Measurements from ENCODE around the gene OR5H1.
"Not testable (repeated sequence)": the region's sequence is repeated elsewhere in the genome, so short reads cannot be mapped to it uniquely, and the experiment has no call there.

The OR5H1 gene

GRCh38 chr3:98130421-98130820 is at the start of gene OR5H1:
TSS of gene OR5H1 (plus strand) at chr3:98130721. CDS start at chr3:98132698, 1,977 bp downstream.
- DNase-seq (ENCODE audit: low spot score), result no peak

DNA sequence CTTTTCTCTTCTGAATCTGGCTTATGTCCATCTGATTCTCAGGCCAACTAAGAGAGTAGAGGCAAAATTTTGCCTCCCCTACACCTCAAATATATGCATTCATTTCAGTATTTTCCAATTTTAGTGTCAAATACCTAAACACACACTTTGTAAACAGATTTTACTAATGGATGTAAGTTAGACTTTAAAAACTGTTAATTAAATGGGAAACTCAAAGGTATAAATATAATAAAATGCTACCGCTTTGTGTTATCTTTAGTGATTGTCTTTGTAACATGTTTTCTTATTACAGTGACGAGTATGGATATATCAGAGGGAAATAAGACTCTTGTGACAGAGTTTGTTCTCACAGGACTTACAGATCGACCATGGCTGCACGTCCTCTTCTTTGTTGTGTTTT is 43.6 kb upstream of the OR5H1 start, which contains the start of gene OR5AC2:
Gene OR5AC2, plus strand, starts transcription at position 301 of the 400 bp plus-strand sequence. Its CDS starts 0 bp downstream, at position 301.
- no peak for DNase-seq (ENCODE audit: low spot score)

GRCh38 chr3:98095882-98096281 is 34.6 kb upstream of the OR5H1 start:
- no peak for DNase-seq (ENCODE audit: low spot score)

DNA sequence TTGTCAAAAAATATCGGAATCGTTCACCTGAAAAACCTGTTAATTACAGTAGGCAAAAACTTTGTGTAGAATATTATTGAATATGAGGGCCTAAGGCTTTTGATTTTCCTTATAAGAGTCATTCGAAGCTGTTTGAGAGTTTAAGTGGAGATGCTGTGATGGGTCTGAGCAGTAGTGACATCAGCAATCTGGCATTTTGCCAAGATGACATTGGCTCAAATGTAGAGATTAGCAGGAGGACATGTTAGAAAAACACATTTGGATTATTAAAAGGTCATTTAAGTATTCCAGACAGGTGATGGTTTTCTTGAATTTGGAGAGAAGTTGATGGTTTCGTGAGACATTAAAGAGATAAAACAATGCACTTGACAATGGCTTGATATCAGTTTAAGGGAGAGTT is 30.7 kb upstream of the OR5H1 start:
- peak; percentile 12 for DNase-seq (ENCODE audit: low spot score)

GRCh38 chr3:98108162-98108561 is 22.4 kb upstream of the OR5H1 start:
- no peak for DNase-seq (ENCODE audit: low spot score)

GRCh38 chr3:98109807-98110549 is 20.5 kb upstream of the OR5H1 start:
- no peak for DNase-seq (ENCODE audit: low spot score)

DNA sequence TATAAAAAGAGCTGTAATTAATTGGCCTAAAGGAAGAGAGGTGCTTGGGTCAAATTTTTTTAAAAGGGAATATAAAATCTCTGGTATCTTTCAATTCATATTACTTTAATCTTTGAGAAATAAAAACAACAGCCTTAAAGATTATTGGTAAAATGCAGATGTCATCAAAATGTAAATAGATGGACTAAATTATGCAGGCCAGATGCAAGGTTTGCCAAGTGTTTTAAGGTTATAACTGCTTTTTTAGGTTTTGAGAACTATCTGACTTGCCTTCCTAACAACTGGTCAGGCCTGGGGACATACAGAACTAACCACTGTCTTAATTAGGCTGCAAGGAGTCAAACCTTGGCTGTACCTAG is 20.0 kb upstream of the OR5H1 start:
- DNase-seq (ENCODE audit: low spot score), result no peak

- no peak for DNase-seq (ENCODE audit: low spot score)
Observed at GRCh38 chr3:98114264-98114663, 16.3 kb upstream of the OR5H1 start.

GRCh38 chr3:98115717-98116116 is 14.8 kb upstream of the OR5H1 start:
- DNase-seq (ENCODE audit: low spot score), result no peak

DNA sequence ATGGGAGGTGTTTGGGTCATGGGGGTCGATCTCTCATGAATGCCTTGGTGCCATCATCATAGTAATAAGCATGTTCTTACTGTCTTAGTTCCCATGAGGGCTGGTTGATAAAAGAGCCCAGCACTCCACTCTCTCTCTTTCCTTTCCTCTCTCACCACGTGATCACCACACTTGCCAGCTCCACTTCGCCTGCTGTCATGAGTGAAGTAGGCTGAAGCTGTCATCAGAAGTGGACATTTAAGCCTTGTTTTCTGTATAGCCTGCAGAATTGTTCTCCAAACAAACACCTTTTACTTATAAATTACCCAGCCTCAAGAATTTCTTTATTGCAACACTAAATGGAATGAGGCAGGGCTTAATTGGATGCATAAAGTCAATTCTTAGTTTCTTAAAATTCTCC is 6.1 kb downstream of the OR5H1 start:
- DNase-seq (ENCODE audit: low spot score), result no peak

- DNase-seq (ENCODE audit: low spot score), result not testable (repeated sequence)
Observed at GRCh38 chr3:98137826-98138557, 7.5 kb downstream of the OR5H1 start.

- no peak for DNase-seq (ENCODE audit: low spot score)
Observed at GRCh38 chr3:98140531-98140930, 10.0 kb downstream of the OR5H1 start.

- no peak for DNase-seq (ENCODE audit: low spot score)
Observed at GRCh38 chr3:98147179-98147578, 16.7 kb downstream of the OR5H1 start, which contains the start of gene OR5H14. TSS of gene OR5H14 (plus strand) at chr3:98147479. CDS start at chr3:98149386, 1,907 bp downstream.

- no peak for DNase-seq (ENCODE audit: low spot score)
Observed at GRCh38 chr3:98148751-98149150, 18.2 kb downstream of the OR5H1 start.

DNA sequence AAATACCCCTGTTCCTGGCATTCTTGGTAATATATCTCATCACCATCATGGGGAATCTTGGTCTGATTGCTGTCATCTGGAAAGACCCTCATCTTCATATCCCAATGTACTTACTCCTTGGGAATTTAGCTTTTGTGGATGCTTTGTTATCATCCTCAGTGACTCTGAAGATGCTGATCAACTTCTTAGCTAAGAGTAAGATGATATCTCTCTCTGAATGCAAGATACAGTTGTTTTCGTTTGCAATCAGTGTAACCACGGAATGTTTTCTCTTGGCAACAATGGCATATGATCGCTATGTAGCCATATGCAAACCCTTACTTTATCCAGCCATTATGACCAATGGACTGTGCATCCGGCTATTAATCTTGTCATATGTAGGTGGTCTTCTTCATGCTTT is 18.9 kb downstream of the OR5H1 start:
- DNase-seq (ENCODE audit: low spot score), result not testable (repeated sequence)

- DNase-seq (ENCODE audit: low spot score), result peak; percentile 1
Observed at GRCh38 chr3:98151241-98151640, 20.7 kb downstream of the OR5H1 start.

- DNase-seq (ENCODE audit: low spot score), result no peak
Observed at GRCh38 chr3:98166396-98166795, 35.9 kb downstream of the OR5H1 start, which contains the start of gene OR5H15. TSS of gene OR5H15 (plus strand) at chr3:98166696. CDS start at chr3:98168700, 2,004 bp downstream.

GRCh38 chr3:98171071-98171470 is 40.5 kb downstream of the OR5H1 start:
- no peak for DNase-seq (ENCODE audit: low spot score)

- DNase-seq (ENCODE audit: low spot score), result no peak
Observed at GRCh38 chr3:98172621-98173020, 42.1 kb downstream of the OR5H1 start.

DNA sequence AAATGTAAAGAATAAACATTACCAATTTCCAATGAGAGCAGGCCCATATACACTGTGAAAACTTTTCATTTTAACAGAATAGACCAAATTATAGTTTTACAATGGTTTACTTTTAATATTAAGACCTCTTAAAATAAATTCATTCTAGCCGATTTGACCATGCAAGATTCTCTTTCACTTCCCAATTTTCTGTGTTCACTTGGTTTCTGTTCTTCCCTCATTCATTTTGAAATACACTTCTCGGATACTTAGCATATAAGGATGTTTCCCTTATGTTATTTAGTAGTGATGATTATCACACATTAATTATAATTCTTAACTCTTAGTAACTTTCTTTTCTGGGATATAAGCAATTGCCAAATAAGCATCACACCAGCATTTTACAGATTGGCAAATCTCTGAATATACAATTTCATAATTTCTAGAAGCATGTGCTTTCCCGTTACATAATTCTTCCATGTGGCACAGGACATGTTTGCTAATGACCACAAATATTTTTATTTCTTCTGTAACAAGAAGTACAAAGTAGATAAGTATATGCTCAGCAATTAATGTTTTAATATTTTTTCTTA is 49.9 kb downstream of the OR5H1 start:
- no peak for DNase-seq (ENCODE audit: low spot score)

DNA sequence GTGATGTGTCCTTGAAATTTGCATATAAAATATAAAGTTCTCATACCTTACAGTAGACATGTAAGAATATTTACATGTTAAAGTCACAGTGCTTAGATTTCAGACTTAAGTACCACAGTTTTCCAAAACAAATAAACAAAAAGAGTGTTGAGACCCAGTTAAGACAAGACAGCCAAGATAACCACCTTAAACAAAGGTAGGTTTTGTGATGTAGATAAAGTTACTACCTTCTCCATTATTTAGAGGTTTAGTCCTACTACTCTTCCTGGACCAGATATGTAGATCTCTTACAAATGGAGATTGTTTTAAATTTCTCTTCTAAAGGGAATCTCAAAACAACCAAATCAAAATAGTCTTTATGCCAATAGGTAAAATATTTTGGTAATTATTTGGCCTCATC is 51.7 kb downstream of the OR5H1 start:
- no peak for DNase-seq (ENCODE audit: low spot score)

DNA sequence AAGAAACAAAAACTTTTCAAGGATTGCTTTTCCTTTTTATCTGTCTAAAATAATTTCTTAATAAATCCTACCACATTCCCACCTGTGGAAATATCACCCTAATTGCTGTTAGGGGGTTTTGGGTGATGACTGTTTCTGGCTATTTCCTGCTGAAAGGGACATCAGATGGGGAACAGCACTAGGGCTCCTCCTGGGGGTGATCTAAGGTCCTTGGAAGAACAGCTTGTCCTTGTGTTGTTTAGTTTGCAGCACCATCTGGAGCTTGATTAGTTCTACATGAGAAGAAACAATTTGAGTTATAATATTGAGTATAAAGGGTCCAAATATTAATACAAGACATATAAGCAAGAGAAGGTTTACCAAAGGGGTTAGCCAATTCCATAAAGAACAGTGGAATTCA is 54.7 kb downstream of the OR5H1 start:
- DNase-seq (ENCODE audit: low spot score), result peak; percentile 61
